Measurements from ENCODE around the gene TMEM200A.

GRCh38 chr6:130435181-130435580 is 69.4 kb downstream of the TMEM200A start:
- TF ChIP-seq CTCF (conservative IDR thresholded peaks at IDR 0.05) (no peak), ZFX (IDR thresholded peaks at IDR 0.05) (no peak)
